ENCODE results near the gene SEPTIN10.

Gene SEPTIN10

DNA sequence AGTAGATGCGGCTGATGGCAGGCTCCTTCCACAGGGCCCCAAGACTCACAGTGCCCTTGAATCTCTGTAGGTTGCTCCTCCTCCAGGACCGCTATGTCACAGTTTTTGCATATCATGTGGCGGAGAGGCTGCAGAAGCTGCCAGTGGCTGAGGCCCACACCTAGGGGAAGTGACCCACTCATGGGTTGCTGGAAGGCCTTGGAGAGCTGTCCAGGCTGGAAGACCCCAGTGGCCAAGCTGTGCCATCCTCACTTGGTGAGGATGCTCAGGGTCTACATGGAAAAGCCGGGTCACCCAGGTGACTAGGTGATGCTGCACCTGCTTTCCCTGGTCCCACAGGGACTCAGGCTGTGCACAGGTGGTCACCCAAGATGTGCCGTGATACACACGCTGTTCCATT is 90.6 kb downstream of the SEPTIN10 start:
- no peak for DNase-seq (ENCODE audit: low read depth)

DNA sequence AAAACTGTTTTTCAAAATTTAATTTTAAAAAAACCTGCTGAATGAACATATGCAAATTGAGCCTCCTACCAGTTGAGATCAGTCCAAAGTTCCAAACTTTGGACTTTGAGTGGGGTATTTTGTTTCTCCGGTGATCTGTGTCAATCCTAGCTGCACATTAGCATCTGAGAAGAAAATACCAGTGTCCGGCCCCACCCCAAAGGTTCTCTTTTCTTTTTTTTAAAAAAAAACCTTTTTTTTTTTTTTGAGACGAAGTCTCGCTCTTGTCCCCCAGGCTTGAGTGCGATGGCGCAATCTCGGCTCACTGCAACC is 91.7 kb downstream of the SEPTIN10 start:
- DNase-seq (ENCODE audit: low read depth) = no peak

DNA sequence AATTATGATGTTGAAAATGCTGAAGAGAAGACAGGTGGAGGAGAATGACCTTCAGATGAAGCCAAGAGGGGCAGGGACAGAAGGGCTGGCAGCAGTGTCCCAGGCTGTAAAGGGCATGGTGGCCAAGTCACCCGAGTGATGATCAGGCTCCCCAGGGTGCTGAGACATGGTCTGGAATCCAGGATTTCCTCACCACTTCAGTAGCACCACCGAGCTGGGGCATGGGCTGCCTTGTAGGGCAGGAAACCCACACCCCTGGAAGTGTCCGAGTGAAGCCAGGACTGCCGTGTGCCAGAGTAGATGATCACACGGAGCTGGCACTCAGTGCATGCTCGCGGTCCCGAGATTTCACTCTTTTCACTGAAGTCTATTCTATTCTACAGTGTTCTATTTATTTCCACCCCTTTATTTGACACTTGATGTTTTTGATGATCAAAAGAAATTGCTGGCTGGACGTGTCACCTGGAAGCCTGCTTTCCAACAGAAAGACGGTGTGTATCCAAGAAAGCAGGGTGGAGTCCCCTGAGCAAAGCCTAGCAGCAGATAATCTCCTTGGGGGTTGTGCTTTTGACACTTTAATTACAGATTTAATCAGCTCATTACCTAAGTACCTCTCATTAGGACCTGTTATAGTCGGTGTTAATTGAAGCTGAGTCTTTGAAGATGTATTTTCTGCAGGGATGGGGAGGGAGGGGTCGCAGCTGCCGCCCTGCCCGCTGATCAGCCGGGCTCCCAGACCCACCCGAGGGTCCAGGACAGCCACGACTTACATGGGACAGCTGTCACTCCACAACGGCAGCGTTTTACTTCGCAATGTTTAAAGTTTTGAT is 92.3 kb downstream of the SEPTIN10 start:
- DNase-seq (ENCODE audit: low read depth) = no peak

DNA sequence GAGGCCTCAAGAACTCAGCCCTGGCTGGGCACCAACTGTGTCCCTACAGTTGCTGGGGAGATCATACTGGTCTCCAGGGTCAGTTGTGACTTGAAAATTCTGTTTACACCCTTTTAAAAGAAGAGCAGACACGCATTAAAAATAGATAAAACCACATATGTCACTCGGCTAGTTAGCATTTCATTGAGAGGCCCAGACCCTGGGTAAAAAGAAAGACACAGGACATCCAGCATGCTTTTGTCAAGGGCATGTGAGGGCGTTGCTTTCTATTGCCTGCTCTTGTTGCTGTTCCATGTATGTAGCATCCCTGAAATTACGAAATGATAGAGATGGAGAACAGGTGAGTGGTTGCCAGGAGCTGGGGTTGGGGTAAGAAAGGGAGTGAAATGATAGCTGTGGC is 94.3 kb downstream of the SEPTIN10 start:
- DNase-seq (ENCODE audit: low read depth) = no peak

DNA sequence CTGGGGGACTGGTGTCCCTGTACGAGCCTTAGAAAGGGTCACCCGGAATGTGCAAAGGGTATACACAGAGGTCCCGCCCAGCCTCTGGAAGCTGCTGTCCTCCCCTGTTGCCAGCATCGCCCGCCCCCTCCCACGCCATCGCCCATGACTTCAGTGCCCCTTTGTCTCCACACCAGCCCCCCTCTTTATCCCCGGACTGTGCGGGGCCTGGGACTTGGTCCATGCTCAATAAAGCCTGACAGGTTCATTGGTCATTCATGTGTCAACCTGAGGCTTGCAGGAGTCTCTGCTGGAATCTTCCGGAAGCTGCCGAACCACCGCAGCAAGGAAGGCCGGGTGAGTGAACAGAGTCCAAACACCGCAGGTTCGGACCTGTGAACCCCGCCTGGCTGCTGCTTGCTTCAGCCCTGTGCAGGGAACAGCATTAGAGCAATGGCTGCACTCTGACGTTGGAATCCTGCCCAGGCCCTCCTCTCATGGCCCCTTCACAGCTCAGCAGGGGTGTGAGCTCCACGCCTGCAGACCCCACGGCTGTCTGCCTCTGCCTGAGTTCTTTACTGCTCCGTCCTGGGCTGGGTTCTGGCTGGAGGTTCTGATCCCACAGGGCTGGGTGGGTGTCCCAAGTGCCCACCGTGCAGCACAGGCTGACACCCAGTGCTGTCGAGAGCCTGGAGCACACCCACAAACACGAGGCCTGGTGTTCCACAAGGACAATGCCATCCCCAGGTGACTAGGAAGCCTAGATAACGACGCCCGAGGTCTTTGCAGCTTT is 96.5 kb downstream of the SEPTIN10 start:
- DNase-seq (ENCODE audit: low read depth) = no peak

DNA sequence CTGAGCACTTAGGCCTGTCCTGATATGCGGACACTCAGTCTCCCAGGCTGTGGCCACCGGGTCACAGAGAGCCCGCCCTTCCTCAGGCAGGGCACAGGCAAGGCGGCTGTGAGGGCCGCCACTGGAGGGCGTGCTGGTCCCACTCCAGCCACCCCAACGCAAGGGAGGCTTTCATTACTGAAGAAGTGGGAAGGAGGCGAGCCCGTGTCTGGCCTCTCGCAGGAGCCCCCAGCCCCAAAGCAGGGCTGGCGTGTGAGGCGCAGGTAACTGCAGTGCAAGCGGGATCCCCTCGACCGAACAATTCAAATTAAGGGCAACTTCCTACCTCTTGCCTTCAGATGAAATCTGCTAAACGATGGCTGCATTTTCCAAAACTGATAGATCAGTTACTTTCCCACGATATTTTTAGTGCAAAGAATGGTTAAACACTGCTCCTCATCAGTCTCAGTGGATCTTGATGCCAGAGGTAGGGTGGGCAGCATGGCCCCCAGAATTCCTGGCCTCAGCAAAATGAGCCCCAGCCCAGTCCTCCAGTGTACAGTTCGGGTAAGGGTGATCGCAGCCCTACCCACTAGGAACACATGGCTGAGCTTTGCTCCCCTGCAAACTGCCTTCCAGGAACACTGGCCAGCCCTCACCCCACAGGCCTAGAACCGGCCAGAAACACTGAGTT is 97.2 kb downstream of the SEPTIN10 start:
- peak; percentile 49 for DNase-seq (ENCODE audit: low read depth)

DNA sequence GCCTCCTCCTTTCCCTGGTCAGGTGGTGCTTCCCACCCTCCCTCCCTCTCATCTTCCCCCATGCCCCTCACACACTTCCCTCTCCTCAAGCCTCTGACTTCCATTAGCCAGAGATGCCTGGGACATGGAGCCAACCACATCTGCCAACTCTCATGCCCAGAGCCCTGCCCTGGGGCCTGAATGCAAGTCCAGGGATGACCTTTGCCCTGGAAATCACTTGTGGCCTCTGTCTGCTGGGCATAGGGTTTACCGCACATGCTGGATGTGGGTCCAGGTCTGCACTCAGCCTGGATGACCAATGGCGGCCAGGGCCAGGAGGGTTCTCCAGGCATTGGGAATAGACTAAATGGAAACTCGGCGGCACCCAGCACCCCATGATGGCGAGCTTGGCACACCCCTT is 98.9 kb downstream of the SEPTIN10 start:
- no peak for DNase-seq (ENCODE audit: low read depth)

DNA sequence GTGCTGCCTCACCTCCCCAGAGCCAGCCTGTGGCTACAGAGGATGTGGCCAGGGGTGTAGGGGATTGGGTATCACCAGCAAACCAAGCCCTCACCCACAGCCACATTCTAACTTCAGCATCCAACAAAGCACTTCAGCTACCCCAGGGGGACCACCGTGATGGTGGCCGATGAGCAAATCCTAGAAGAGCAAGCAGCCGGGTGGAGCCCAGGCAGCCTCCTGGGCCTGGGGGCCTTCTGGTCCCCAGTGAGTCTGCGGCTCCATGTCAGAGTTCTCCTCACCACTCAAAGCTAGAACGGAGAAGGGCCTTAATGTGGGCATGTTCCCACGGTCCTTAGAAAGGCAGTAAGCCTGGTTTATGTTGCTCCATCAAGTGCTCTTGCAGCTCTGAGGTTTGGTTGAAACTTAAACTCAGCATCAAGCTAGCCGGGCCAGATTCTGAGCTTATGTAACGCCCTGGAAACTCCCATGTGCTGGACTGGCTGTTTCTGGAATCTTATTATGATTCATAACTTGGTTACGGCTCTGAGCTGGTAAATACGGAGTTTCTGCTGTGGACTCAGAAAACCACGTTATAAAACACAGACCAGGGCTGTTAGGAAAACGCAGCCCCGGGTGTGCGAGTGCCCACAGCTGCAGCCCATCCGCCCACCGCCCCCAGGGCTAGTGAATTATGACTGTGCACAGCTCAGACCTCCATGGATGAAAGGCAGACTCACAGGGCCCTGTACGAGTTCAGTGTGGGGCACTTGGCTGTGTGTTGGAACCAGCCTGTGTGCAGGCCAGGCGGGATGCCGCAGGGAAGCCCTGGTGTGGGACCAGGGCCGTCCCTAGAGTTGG is 99.8 kb downstream of the SEPTIN10 start:
- DNase-seq (ENCODE audit: low read depth) = peak; percentile 56

DNA sequence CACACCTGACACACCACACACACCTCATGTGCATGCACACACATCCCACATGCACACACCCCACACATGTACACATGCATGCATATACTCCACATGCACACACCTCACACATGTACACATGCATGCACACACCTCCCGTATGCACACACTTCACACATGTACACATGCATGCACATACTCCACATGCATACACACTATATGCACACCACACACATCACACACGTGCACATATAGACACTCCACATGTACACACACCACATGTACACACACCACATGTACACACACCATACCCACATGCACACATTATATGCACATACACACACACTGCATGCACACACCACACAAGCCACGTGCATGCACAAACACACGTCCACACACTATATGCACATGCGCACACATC is 100.5 kb downstream of the SEPTIN10 start:
- DNase-seq (ENCODE audit: low read depth) = no peak

DNA sequence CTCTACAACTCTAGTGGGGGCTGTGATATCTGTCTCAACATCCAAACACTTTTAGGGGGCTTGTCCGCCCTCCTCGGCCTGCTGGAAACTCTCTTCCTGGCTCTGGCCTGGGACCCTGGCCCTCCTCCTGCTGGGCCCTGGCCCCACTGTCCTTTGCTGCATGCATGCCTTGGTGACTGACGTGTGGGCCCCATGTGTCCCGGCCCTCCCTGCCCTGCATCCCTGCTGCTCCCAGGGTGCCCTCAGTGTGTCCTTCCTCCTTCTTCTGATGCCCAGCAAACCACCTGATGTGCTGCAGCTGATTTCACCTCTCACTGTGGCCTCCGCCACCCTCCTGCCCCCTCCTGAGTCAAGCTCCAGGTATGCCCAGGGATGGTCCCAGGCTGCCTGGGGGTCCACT is 101.7 kb downstream of the SEPTIN10 start:
- no peak for DNase-seq (ENCODE audit: low read depth)

DNA sequence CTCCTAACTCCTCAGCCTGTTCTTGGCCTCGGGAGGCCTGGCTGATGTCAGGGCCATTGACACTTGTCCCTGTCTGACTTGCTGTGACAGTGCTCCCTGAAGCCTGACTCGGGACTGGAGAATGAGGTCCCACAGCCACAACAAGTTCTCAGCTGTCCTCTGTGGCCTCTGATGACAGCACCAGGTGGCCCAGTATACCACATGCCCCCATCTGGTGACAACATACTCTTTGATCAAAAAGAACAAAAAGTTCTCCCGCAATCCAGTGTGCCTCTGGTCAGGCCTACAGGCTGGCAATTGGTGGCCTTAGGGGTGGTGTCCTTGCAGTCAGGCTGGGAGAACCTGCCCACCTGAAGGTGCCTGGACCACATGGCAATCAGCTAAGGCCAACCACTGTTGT is 102.6 kb downstream of the SEPTIN10 start:
- no peak for DNase-seq (ENCODE audit: low read depth)

DNA sequence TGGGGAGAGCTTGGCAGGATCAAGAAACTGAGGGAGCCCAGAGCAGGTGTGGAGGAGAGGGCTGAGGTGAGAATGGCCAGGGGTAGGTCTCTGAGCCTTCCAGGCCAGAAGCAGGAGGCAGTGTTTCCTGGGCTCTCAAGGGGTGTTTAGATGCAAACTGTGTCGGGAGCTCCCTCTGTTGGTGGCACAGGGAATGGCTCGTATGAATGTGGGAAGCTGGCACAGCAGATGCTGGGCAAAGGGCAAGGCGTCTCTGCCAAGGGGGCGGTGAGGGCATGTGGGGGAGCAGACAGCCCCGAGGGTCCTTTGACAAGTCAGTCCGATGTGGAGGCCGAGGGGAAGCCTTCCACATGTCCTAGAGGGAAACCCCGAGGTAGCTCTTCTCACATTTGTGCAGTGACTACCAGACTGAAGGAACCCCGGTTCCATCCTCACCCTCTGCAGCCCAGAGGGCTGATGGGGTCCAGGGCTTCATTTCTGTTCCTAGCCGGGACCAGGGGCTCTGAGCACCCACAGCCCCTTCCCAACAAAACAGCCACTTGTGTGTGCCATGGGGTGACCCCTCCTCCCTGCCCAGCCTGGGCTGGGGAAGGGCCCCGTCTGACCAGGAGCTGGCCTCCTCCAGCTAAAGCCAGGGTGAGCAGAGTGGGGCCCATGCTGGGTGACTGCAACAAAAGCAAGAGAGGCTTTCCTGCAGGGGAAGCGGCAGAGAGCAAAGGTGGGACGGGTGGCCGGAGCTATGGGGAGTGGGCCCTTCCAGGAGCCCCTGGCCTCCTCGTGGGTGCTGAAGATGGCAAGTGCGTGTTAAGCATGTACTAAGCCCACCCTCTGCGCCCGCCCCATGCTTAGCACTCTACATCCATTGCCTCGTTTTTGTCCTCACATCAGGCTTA is 103.4 kb downstream of the SEPTIN10 start:
- DNase-seq (ENCODE audit: low read depth) = peak; percentile 84

DNA sequence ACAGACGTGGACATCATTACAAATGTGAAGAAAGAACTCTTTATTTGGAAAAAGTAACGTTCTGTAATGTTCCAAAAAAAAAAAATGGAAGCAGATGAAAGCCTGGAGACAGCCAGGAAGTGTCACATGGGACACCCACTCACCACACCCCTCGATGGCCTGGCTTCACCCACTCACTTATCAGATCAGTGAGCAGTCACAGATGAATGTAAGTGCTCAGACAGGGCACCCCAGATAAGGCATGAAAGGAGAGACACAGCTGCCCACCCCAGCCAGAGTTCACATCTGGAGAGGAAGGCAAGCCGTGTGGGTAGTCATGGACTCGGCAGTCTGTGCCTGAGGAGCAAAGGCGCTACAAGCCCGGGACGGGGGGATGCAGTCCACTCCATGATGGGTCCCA is 105.2 kb downstream of the SEPTIN10 start:
- no peak for DNase-seq (ENCODE audit: low read depth)

DNA sequence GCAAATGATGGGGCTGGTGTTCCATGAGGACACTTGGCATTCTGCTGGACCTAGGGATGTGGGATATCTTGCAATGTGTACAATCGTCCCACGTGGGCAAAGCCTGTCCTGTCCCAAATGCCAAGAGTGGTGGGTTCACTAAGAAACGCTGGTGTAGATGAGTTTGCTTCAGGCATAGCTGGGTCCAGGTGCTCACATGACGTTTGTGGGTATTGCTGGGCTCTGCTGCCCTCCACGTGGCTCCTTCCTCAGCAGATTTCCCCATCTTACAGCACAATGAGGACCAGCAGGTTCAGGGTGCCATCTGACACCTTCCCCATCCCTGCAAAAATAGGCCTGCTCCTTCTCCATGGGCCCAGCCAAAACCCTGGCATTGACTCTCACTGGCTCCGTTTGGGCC is 105.9 kb downstream of the SEPTIN10 start:
- DNase-seq (ENCODE audit: low read depth) = no peak

DNA sequence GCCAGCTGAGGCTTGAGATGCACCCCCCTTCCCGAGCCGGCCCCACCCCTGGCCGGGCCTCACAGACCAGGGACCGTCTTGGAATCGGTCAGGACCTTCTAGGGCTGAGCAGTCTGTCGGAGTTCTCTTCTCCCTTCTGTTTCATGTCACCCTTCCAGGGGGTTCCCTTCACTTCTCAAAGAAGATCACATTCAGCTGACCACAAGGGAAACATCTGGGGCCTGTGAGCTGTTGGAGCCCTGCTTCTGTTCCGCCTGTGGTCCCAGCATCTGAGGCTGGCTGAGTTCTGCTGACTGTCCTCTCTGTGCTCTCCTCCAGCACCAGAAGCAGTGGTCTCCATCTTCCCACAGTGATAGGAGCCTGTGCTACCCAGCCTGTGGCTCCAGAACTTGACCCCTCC is 106.5 kb downstream of the SEPTIN10 start:
- no peak for DNase-seq (ENCODE audit: low read depth)

DNA sequence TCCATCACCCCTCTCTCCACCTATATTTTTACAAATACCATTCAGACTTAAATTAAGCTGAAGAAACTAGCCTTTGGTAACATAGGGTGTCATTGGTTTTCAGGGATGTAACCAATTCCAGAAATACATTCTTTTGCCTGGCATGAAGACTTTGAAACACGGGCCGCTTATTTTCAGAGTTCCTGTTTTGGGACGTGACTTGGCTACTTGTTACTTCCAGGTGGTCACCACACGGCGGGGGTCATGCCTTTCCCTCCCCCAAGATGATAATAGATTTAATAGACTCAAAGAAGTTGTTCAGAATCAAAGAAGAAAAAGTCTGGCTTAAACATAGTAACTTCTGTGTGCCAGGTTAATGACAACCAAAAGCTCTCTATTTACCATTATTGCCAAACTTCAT is 110.6 kb downstream of the SEPTIN10 start:
- no peak for DNase-seq (ENCODE audit: low read depth)

DNA sequence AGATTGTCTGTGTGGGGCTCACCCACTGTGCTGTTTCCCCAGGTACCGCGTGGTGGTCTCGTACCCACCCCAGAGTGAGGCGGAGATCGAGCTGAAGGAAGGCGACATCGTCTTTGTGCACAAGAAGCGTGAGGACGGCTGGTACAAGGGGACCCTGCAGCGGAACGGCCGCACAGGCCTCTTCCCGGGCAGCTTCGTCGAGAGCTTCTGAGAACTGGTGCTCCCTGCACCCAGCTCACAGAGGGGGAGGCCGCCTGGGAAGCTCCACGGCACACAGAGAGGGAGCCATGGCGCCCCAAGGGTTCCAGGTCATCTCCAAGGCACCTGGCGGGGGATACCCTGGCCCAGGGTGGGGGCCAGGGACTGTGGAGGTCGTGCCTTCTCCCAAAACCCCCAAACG is 112.3 kb downstream of the SEPTIN10 start:
- DNase-seq (ENCODE audit: low read depth) = no peak

DNA sequence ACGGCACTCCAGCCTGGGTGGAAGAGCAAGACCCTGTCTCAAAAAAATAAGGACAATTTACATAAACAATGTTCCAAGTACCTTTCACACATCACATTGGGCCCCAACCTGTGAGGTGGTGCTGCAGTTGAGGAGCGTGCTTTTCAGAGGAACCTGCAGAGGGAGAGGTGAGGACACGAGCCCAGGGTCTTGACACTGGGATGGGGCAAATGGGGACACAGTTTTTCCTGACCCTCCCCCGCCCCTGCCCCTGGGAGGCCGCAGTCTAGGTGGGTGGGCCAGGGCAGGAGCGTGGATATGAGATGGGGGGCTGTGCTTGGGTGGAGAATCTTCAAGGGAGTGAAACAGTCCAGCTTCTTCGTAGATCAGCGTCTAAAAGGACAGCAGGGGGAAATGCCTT is 112.9 kb downstream of the SEPTIN10 start:
- DNase-seq (ENCODE audit: low read depth) = no peak

DNA sequence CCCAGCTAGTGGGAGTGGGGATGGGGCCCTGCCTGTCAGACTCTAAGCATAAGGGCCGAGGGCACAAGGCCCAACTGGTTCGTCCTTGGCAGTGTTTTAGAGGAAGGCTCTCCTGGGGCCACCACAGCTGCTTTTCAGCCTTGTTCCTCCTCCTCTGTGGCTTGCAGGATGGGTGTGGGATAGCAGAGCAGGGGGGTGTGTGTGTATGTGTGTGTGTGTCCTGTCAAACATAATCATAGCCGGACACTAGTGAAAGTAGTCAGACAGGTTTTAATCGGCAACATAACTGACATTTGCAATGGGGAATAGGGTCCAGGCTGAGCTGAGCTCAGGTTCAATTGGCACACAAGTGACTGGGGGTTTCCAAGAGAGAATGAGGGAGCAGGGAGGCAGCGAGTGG is 114.2 kb downstream of the SEPTIN10 start:
- DNase-seq (ENCODE audit: low read depth) = no peak

DNA sequence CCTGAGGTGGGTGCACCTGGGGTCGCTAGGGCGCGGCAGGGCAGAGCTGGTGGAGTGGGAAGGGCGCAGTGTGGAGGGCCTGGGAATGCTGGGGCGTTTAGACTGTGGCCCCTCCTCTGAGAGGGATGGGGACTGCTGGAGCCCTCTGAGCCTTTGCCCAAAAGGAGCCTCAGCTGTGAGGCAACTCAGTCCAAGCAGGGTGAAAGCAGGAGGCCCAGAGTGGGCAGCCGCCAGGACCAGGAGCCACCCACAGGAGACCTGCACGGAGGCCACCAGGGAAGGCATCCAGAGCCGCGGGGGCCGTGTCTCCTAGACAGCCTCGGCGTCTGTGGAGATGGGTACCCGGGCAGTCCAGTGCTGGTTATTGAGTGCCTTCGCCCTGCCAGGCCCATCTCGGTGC is 114.9 kb downstream of the SEPTIN10 start:
- no peak for DNase-seq (ENCODE audit: low read depth)

Data from HS-27A (cell line).